K562 (cell line): ENCODE results near the gene BBC3. TPM values are rescaled to one million over a fixed set of nuclear protein-coding genes. Genes with fewer than 3 reads are reported as not detected.

Source experiments
- C11orf30 ChIP-seq: fragments of 450-650 bp; IDR thresholded peaks from 2 replicates; pipeline ENCODE4 v1.6.1; 2016; ENCODE audit warnings: low read depth, mild to moderate bottlenecking
- CHCHD3 ChIP-seq: fragments of 250-450 bp; sonication (Bioruptor Pico); IDR thresholded peaks from 2 replicates; pipeline ENCODE4 v2.1.2; 2022; ENCODE audit warnings: mild to moderate bottlenecking
- GATA2 ChIP-seq: sonication (generic); formaldehyde crosslinking; IDR thresholded peaks from 2 replicates; pipeline ENCODE4 v1.4.0; 2020; ENCODE audit warnings: mild to moderate bottlenecking, missing genetic modification reagents
- HOXB6 ChIP-seq: fragments of 250-450 bp; sonication (Bioruptor Pico); IDR thresholded peaks from 2 replicates; pipeline ENCODE4 v1.5.1; 2022; ENCODE audit warnings: mild to moderate bottlenecking, borderline replicate concordance
- OTX1 ChIP-seq: fragments of 450-650 bp; formaldehyde crosslinking; IDR thresholded peaks from 2 replicates; pipeline ENCODE4 v1.4.0; 2022; ENCODE audit warnings: mild to moderate bottlenecking
- PHB ChIP-seq: fragments of 250-450 bp; sonication (Bioruptor Pico); IDR thresholded peaks from 2 replicates; pipeline ENCODE4 v1.5.0; 2021
- POLR3A ChIP-seq: IDR thresholded peaks from 2 replicates; pipeline ENCODE4 v1.6.1; 2011; ENCODE audit warnings: borderline replicate concordance, mild to moderate bottlenecking, moderate library complexity; ENCODE audit not compliant: insufficient read length, insufficient read depth; ENCODE audit errors: extremely low read depth
- RBM25 ChIP-seq: fragments of 200-400 bp; formaldehyde crosslinking; IDR thresholded peaks from 2 replicates; pipeline ENCODE4 v1.6.1; 2018; ENCODE audit warnings: low read length, low read depth, moderate library complexity; ENCODE audit not compliant: severe bottlenecking
- RBM39 ChIP-seq: fragments of 200-400 bp; formaldehyde crosslinking; optimal IDR thresholded peaks from 2 replicates; pipeline ENCODE3; 2018; ENCODE audit warnings: low read depth, low read length
- SIRT6 ChIP-seq: IDR thresholded peaks from one replicate; pipeline ENCODE4 v1.6.1; 2012; ENCODE audit warnings: low read depth, mild to moderate bottlenecking, control low read depth, inconsistent platforms, low read length, moderate library complexity
- ZNF274 ChIP-seq: IDR thresholded peaks from 2 replicates; pipeline ENCODE4 v1.6.1; 2011; ENCODE audit warnings: low read depth, mild to moderate bottlenecking, low read length, moderate library complexity, borderline replicate concordance
- ZNF354B ChIP-seq: fragments of 250-450 bp; sonication (Bioruptor Pico); IDR thresholded peaks from 2 replicates; pipeline ENCODE4 v1.4.0; 2020
- polyA plus RNA-seq, 8 experiments: library from polyadenylated mRNA; depleted of rRNA in 4 of 8; stranded (reverse) in 5 of 8; unstranded in 3 of 8; fragments of >200 nt; fragmentation: Nextera tagmentation in 2 of 8; fragmentation: Illumina TruSeq in 1 of 8; extraction: Ambion mirVana in 2 of 8; extraction: Trizol in 1 of 8; gene quantifications; 2 replicates each; pipeline versions ENCODE4 v1.2.1 to v1.2.3, GENCODE V29; 2011 to 2014; ENCODE audit warnings: inconsistent platforms in 1 of 8, missing spikeins in 1 of 8
- total RNA-seq, 7 experiments: library from RNA; depleted of rRNA in 6 of 7; stranded (reverse); fragments of >200 nt in 6 of 7; fragmentation: Illumina TruSeq in 2 of 7; extraction: Trizol in 2 of 7; gene quantifications; 2 replicates each; pipeline versions ENCODE4 v1.2.1 to v1.2.3, GENCODE V29; 2011 to 2021; ENCODE audit warnings: low replicate concordance in 1 of 7
- TF ChIP-seq, protein P1 (sequence below): fragments of 450-650 bp; conservative IDR thresholded peaks from 2 replicates; pipeline ENCODE4 v1.6.1; 2016; ENCODE audit warnings: missing genetic modification characterization, low read depth, mild to moderate bottlenecking, control low read depth, missing compliant biosample characterization
- TF ChIP-seq, protein P2 (sequence below): IDR thresholded peaks from 2 replicates; pipeline ENCODE4 v1.6.1; 2012; ENCODE audit warnings: low read depth, low read length, improper control_type of control experiment, borderline replicate concordance
- TF ChIP-seq, protein P3 (sequence below): IDR thresholded peaks from 2 replicates; pipeline ENCODE4 v1.6.1; 2011; ENCODE audit warnings: borderline replicate concordance, low read depth, mild to moderate bottlenecking, moderate library complexity, low read length; ENCODE audit not compliant: insufficient read depth, poor library complexity, severe bottlenecking
- TF ChIP-seq, protein P4 (sequence below): fragments of 450-650 bp; IDR thresholded peaks from 2 replicates; pipeline ENCODE4 v1.6.1; 2016
- TF ChIP-seq, protein P5 (sequence below): sonication (generic); formaldehyde crosslinking; IDR thresholded peaks from 2 replicates; pipeline ENCODE4 v1.8.0; 2022; ENCODE audit warnings: missing genetic modification reagents, mild to moderate bottlenecking, moderate library complexity, borderline replicate concordance

Gene BBC3
- total and polyA plus RNA-seq, 9 of the 15 experiments (the other 6 are each of a cell fraction or from before 2014, with no cell fraction given) = 0.15 to 30.7 (median 4.8) TPM

DNA sequence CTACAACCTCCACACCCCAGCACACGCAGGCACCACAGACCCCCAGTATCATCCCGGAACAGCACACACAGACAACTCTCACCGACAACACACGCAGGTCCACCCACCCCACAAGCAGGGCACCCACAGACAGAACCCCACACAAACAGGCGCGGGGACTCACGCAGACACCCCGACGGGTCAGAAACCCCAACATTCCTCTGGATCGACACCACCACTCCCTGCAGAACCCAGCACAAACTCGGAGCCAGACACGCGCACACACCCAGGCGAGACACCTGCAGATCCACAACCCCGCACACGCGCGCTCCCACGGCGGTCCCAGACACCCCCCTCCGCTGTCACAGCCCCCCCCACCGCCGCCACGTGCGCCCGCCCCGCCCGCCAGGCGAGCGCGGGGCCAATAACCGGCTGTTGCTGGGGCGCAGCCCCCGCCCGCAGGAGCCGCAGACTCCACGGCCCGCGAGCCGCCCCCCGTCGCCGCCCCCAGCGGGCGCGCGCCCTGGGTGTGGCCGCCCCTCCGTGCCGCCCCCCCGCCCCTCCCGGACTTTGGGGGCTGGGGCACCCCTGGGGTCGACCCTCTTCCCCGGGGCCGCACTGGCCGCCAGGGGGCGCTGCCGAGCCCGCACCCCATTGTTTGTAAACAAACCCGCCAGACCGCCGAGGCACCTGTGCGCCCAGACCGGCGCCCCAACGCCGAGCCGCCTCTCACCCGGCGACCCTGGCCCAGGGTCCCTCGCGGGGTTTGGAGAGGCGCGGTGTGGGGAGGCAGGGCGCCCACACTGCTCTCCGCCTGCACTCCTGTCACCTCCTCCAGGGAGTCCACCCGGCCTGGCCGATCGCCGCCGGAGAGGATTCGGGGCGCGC is 712 bp downstream of the BBC3 start (continued):
- no peak for TF ChIP-seq ZNF274
- TF ChIP-seq GATA2 = no peak
- TF ChIP-seq PHB (CRISPR knock-in tag) = 0 out of 2 replicates have a peak, but pooled peaks have one; percentile 27
- TF ChIP-seq, protein P1, sequence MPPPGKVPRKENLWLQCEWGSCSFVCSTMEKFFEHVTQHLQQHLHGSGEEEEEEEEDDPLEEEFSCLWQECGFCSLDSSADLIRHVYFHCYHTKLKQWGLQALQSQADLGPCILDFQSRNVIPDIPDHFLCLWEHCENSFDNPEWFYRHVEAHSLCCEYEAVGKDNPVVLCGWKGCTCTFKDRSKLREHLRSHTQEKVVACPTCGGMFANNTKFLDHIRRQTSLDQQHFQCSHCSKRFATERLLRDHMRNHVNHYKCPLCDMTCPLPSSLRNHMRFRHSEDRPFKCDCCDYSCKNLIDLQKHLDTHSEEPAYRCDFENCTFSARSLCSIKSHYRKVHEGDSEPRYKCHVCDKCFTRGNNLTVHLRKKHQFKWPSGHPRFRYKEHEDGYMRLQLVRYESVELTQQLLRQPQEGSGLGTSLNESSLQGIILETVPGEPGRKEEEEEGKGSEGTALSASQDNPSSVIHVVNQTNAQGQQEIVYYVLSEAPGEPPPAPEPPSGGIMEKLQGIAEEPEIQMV = no peak
- 0 out of 2 replicates have a peak, but pooled peaks have one; percentile 75 for TF ChIP-seq OTX1 (CRISPR knock-in tag)
- TF ChIP-seq, protein P2, sequence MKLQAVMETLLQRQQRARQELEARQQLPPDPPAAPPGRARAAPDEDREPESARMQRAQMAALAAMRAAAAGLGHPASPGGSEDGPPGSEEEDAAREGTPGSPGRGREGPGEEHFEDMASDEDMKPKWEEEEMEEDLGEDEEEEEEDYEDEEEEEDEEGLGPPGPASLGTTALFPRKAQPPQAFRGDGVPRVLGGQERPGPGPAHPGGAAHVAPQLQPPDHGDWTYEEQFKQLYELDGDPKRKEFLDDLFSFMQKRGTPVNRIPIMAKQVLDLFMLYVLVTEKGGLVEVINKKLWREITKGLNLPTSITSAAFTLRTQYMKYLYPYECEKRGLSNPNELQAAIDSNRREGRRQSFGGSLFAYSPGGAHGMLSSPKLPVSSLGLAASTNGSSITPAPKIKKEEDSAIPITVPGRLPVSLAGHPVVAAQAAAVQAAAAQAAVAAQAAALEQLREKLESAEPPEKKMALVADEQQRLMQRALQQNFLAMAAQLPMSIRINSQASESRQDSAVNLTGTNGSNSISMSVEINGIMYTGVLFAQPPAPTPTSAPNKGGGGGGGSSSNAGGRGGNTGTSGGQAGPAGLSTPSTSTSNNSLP = no peak
- no peak for TF ChIP-seq RBM39
- TF ChIP-seq RBM25 = peak; percentile 99
- TF ChIP-seq HOXB6 (CRISPR knock-in tag) = no peak
- no peak for TF ChIP-seq SIRT6
- TF ChIP-seq, protein P3, sequence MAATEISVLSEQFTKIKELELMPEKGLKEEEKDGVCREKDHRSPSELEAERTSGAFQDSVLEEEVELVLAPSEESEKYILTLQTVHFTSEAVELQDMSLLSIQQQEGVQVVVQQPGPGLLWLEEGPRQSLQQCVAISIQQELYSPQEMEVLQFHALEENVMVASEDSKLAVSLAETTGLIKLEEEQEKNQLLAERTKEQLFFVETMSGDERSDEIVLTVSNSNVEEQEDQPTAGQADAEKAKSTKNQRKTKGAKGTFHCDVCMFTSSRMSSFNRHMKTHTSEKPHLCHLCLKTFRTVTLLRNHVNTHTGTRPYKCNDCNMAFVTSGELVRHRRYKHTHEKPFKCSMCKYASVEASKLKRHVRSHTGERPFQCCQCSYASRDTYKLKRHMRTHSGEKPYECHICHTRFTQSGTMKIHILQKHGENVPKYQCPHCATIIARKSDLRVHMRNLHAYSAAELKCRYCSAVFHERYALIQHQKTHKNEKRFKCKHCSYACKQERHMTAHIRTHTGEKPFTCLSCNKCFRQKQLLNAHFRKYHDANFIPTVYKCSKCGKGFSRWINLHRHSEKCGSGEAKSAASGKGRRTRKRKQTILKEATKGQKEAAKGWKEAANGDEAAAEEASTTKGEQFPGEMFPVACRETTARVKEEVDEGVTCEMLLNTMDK = peak; percentile 96
- TF ChIP-seq ZNF354B (CRISPR knock-in tag) = no peak
- TF ChIP-seq, protein P4, sequence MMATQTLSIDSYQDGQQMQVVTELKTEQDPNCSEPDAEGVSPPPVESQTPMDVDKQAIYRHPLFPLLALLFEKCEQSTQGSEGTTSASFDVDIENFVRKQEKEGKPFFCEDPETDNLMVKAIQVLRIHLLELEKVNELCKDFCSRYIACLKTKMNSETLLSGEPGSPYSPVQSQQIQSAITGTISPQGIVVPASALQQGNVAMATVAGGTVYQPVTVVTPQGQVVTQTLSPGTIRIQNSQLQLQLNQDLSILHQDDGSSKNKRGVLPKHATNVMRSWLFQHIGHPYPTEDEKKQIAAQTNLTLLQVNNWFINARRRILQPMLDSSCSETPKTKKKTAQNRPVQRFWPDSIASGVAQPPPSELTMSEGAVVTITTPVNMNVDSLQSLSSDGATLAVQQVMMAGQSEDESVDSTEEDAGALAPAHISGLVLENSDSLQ = no peak
- TF ChIP-seq POLR3A = no peak
- no peak for TF ChIP-seq CHCHD3 (CRISPR knock-in tag)
- TF ChIP-seq, protein P5, sequence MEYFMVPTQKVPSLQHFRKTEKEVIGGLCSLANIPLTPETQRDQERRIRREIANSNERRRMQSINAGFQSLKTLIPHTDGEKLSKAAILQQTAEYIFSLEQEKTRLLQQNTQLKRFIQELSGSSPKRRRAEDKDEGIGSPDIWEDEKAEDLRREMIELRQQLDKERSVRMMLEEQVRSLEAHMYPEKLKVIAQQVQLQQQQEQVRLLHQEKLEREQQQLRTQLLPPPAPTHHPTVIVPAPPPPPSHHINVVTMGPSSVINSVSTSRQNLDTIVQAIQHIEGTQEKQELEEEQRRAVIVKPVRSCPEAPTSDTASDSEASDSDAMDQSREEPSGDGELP (CRISPR knock-in tag) = peak; percentile 49; the same call in 1 of the 2 replicates
- TF ChIP-seq C11orf30 = no peak
